ENCODE results near the gene SH3BP2. TPM values are rescaled to one million over a fixed set of nuclear protein-coding genes. Genes with fewer than 3 reads are reported as not detected.

Gene SH3BP2
- polyA plus RNA-seq, 1 experiment, result 14.8 TPM

DNA sequence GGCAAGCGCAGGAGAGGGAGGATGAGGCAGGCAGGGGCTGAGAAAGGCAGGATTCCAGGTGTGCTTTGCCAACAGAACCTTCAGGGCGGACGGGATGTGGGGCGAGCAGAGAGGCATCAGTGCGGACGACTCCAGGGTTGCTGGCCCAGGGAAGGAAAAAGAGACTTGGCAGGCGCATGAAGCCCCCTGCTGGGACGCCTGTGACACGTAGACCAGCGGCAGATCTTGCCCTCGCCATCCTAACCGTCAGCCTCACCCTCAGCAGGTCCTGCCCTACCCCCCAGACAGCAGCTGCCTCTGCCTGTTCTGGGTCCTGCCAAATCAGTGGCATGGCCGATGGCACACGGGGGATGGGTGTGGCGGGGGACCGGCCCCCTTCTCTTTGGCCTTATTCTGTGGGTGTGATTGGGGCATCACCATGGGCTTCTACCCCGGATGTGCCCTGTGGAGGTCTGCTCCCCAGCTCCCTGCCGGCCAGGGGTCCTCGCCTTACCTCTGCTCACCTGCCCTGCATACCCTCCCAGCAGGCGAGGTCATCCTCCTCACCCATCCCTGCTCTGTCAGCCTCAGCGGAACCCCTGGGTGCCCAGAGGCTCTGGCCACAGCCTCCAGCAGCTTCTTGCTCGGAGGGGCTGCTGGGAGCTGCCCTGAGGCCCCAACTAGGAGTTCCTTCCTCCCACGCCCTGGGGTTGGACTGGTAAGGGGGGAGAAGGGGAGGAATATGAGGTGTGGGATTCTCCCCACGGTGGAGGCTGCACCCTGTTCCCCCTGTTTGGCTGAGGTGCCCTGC lies 2.9 kb upstream of the SH3BP2 start:
- ChIA-PET CTCF (no interaction called here), POLR2A (no interaction called here)
- Histone ChIP-seq H3K4me3 (ENCODE audit: low read depth, low read length) (no peak overlapping the region), H3K27ac (ENCODE audit: low read depth, low read length) (no peak overlapping the region), H3K27me3 (ENCODE audit: control insufficient read depth, insufficient read depth, low read length) (no peaks in the 10 kb centered on the region), H3K9me3 (ENCODE audit: control insufficient read depth, insufficient read depth, low read length) (no peaks in the 10 kb centered on the region; the same call in 1 of the 2 replicates)
- no peak for DNase-seq (ENCODE audit: low read depth, low spot score)
- TF ChIP-seq, protein P1, sequence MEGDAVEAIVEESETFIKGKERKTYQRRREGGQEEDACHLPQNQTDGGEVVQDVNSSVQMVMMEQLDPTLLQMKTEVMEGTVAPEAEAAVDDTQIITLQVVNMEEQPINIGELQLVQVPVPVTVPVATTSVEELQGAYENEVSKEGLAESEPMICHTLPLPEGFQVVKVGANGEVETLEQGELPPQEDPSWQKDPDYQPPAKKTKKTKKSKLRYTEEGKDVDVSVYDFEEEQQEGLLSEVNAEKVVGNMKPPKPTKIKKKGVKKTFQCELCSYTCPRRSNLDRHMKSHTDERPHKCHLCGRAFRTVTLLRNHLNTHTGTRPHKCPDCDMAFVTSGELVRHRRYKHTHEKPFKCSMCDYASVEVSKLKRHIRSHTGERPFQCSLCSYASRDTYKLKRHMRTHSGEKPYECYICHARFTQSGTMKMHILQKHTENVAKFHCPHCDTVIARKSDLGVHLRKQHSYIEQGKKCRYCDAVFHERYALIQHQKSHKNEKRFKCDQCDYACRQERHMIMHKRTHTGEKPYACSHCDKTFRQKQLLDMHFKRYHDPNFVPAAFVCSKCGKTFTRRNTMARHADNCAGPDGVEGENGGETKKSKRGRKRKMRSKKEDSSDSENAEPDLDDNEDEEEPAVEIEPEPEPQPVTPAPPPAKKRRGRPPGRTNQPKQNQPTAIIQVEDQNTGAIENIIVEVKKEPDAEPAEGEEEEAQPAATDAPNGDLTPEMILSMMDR (IDR thresholded peaks at IDR 0.05; ENCODE audit: low read depth, low read length), result no peak

DNA sequence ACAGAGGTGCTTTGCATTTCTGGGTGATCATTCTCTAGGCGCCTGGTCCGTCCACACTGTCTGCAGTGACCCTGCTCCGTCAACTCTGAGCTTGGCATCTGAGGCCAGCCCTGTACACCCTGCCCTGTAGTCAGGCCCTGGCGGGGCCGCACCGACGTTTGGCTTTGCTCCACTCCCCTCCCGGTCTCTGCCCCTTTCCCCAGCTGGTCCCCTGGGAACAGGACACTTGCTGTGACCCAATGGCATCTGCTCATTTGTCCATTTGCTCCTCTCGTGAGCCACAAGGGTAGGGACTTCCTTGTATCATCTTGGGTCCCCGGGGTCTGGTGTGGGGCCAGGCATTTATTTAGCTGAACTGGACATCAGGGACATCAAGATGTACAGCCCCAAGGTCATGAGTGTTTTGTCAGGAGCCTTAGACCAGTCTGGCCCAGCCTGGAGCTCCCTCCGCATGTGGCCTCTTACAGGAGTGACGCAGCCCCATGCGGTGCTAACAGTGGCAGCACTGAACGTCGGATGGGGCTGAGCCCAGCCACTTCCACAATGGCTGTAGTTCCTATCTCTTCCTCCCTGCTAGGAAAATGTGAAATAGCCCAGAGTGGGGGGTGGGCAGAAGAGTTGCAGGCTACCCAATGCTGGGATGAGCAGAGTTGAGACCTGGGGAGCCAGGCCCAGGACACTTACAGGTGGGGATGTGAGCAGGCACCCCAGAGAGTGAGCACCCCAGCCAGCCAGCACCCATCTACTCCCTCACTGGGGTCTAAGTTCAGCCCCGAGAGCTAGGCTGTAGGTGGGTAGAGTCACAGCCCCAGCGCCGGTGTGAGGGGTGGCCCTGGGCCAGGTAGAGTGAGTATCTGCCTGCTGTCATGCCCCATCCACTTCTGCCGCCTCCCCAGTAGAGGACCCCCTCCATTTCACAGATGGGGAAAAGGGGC lies 2.0 kb upstream of the SH3BP2 start:
- no peak overlapping the region for H3K27ac ChIP-seq (ENCODE audit: low read depth, low read length)
- DNase-seq (ENCODE audit: low read depth, low spot score), result no peak
- no peaks in the 10 kb centered on the region; the same call in 1 of the 2 replicates for H3K9me3 ChIP-seq (ENCODE audit: control insufficient read depth, insufficient read depth, low read length)
- POLR2A ChIA-PET, result no interaction called here
- H3K4me3 ChIP-seq (ENCODE audit: low read depth, low read length), result no peak overlapping the region
- H3K27me3 ChIP-seq (ENCODE audit: control insufficient read depth, insufficient read depth, low read length), result no peaks in the 10 kb centered on the region
- CTCF ChIA-PET, result no interaction called here
- TF ChIP-seq, protein P1 (IDR thresholded peaks at IDR 0.05; ENCODE audit: low read depth, low read length), result no peak

DNA sequence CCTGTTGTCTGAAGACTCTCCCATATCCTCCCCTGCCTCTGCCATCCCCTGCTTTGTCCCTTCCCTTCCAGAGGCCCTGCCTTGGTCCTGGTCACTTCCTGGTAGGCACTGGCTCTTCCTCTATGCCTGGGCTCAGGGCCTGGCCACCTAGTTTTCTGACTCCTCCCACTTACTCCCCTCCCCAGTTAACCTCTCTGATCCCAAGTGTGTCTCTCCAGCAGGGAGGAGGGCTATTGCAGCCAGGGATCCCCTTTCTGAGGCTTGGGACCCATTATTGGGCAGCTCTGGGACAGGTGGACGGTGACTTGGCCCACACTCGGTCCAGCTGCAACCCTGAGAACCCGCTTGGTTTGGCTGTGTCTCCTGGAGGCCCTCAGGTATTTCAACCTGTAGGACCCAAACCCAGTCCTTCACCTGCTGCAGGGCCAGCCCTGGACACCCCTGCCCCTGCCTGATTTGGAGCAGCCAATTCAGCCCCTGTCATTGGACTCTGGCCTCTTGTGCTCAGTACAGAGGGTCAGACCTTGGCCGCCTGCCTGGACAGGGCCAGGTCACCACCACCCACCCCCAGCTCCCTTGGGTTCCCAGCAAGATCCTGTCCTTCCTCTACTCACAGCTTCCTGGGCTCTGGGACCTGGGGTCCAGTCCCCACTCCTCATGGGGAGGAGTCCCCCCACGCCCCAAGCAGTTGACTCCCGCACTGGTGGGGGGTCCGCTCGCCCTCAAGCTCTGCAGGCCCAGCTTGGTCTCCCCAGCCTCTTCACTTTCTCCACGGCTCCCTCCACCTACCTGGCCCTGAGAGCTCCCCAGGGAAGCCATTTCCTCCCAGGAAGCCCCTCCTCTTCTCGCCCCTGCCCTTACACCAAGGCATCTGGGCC lies 1.1 kb upstream of the SH3BP2 start:
- ChIA-PET CTCF (no interaction called here), POLR2A (no interaction called here)

DNA sequence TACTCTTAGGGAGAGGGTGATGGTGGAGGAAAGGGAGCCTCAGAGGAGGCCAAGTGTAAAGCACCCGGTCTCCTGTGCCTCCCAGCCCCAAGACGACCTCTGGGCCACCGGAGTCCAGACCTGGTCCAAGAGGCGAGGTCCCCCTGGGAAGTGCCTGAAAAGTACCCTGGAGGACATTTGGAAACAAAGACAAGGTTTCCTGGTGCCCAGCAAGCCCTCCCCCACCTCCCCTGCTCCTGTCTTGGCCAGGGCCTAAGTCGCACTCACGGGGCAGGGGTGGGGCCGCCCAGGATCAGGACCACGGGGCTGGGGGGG lies 532 bp upstream of the SH3BP2 start:
- POLR2A ChIA-PET, result no interaction called here
- H3K27ac ChIP-seq (ENCODE audit: low read depth, low read length), result peak overlapping the region; percentile 21
- TF ChIP-seq, protein P1 (IDR thresholded peaks at IDR 0.05; ENCODE audit: low read depth, low read length), result no peak
- H3K9me3 ChIP-seq (ENCODE audit: control insufficient read depth, insufficient read depth, low read length), result no peaks in the 10 kb centered on the region; the same call in 1 of the 2 replicates
- no peak for DNase-seq (ENCODE audit: low read depth, low spot score)
- CTCF ChIA-PET, result no interaction called here
- H3K4me3 ChIP-seq (ENCODE audit: low read depth, low read length), result no peak overlapping the region
- H3K27me3 ChIP-seq (ENCODE audit: control insufficient read depth, insufficient read depth, low read length), result no peaks in the 10 kb centered on the region

More for the DNA sequence above, 1.1 kb upstream of the SH3BP2 start:
- Histone ChIP-seq H3K27me3 (ENCODE audit: control insufficient read depth, insufficient read depth, low read length) (no peaks in the 10 kb centered on the region), H3K27ac (ENCODE audit: low read depth, low read length) (peak overlapping the region; percentile 21), H3K4me3 (ENCODE audit: low read depth, low read length) (no peak overlapping the region), H3K9me3 (ENCODE audit: control insufficient read depth, insufficient read depth, low read length) (no peaks in the 10 kb centered on the region; the same call in 1 of the 2 replicates)
- DNase-seq (ENCODE audit: low read depth, low spot score), result no peak
- TF ChIP-seq, protein P1 (IDR thresholded peaks at IDR 0.05; ENCODE audit: low read depth, low read length), result no peak
